Body of pancreas (tissue), 4 donors: Measurements from ENCODE around the gene AKR1C4.

Experiments used
- POLR2A ChIP-seq, 3 donors: fragments of 450-650 bp; IDR thresholded peaks; one replicate each; pipeline ENCODE4 v1.6.1; 2016; ENCODE audit warnings: antibody characterized with exemption in 3 of 3, mild to moderate bottlenecking in 2 of 3
- TF ChIP-seq, protein P1 (sequence below), 7 experiments: fragments of 450-650 bp in 4 of 7; fragments of 200-600 bp in 3 of 7; sonication (generic) in 3 of 7; IDR thresholded peaks; one replicate each; pipeline ENCODE4 v1.5.1; 2016 to 2019; ENCODE audit warnings: antibody characterized with exemption in 7 of 7

DNA sequence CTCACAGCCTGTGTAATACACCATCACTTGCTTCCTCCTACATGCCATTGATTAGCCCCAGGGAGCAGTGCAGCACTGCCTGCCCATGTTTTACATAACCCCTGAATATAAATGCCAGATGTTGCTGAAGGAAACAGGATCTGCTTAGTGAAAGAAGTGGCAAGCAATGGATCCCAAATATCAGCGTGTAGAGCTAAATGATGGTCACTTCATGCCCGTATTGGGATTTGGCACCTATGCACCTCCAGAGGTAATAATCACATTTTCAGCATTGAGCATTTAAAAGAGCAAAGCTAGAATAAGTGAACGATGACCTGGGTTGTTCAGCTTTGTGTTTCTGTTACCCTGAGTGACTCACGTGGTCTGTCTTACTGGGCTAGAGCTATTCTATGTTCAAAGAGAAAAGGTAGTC is at the start of gene AKR1C4:
- TF ChIP-seq, protein P1, sequence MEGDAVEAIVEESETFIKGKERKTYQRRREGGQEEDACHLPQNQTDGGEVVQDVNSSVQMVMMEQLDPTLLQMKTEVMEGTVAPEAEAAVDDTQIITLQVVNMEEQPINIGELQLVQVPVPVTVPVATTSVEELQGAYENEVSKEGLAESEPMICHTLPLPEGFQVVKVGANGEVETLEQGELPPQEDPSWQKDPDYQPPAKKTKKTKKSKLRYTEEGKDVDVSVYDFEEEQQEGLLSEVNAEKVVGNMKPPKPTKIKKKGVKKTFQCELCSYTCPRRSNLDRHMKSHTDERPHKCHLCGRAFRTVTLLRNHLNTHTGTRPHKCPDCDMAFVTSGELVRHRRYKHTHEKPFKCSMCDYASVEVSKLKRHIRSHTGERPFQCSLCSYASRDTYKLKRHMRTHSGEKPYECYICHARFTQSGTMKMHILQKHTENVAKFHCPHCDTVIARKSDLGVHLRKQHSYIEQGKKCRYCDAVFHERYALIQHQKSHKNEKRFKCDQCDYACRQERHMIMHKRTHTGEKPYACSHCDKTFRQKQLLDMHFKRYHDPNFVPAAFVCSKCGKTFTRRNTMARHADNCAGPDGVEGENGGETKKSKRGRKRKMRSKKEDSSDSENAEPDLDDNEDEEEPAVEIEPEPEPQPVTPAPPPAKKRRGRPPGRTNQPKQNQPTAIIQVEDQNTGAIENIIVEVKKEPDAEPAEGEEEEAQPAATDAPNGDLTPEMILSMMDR (IDR thresholded peaks at IDR 0.05) = no peak
- TF ChIP-seq POLR2A (IDR thresholded peaks at IDR 0.05) = no peak
